ENCODE data around the gene CCRL2.
A peak's percentile ranks its signal among the peaks of the same experiment; 100 is the strongest.
"Not testable (repeated sequence)": the region's sequence is repeated elsewhere in the genome, so short reads cannot be mapped to it uniquely, and the experiment has no call there.

CCRL2 gene

DNA sequence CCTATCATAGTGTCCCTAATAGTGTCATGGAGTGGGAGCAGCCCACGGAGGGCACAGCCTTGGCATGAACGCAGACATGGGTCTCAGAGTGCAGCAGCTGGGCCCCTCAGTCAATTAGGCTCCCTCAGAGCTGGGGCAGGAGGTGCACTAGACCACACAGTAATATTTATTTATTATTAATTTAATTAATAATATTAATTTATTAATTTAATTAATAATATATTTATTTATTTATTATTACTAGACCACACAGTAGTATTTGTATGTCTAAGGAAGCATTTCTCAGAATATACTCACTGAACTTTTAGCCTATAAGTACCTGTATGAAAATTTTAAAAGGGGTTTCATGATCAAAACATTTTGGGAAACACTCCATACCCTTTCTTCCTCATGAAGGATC, 5.5 kb upstream of the CCRL2 start:
- no peak for DNase-seq

- DNase-seq: not testable (repeated sequence)
Measured at GRCh38 chr3:46402902-46403301, 4.2 kb upstream of the CCRL2 start.

GRCh38 chr3:46405301-46406019, 1.6 kb upstream of the CCRL2 start:
- peak in 1 of 58 donors; percentile 3 for DNase-seq

DNA sequence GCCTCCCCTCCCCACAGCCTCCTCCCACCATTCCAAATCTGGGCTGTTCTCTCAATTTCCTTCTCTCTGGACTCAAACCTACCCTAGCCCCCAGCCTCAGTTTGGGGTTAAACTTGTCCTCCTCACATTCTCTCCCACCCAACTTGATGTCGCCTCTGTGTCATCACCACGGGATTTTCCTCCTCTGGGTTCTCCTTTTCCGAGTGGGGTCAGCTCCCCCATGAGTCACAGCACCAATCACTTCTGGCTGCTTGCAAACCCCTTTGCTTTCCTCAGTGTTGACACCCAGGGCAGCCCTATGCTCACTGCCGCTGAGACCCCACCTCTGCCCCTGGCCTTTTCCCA, 644 bp upstream of the CCRL2 start:
- no peak for DNase-seq

DNA sequence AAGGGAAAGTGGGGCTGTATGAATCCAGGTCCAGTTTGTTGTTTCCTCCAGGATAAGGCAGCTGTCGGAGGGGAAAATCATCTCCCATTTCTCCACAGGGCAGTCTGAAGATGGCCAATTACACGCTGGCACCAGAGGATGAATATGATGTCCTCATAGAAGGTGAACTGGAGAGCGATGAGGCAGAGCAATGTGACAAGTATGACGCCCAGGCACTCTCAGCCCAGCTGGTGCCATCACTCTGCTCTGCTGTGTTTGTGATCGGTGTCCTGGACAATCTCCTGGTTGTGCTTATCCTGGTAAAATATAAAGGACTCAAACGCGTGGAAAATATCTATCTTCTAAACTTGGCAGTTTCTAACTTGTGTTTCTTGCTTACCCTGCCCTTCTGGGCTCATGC, 911 bp downstream of the CCRL2 start:
- DNase-seq: peak in 4 of 58 donors; percentile 17 to 60 (median 32)

DNA sequence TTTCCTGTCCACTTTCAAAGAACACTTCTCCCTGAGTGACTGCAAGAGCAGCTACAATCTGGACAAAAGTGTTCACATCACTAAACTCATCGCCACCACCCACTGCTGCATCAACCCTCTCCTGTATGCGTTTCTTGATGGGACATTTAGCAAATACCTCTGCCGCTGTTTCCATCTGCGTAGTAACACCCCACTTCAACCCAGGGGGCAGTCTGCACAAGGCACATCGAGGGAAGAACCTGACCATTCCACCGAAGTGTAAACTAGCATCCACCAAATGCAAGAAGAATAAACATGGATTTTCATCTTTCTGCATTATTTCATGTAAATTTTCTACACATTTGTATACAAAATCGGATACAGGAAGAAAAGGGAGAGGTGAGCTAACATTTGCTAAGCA, 1.8 kb downstream of the CCRL2 start:
- no peak for DNase-seq

GRCh38 chr3:46409739-46410489, 2.9 kb downstream of the CCRL2 start:
- peak in 28 of 58 donors; percentile 6 to 63 (median 21) for DNase-seq

GRCh38 chr3:46410669-46411068, 3.6 kb downstream of the CCRL2 start:
- no peak for DNase-seq

GRCh38 chr3:46411271-46411670, 4.2 kb downstream of the CCRL2 start:
- DNase-seq: no peak

- no peak for DNase-seq
Measured at GRCh38 chr3:46412786-46413298, 5.8 kb downstream of the CCRL2 start.

GRCh38 chr3:46413951-46414350, 6.9 kb downstream of the CCRL2 start:
- DNase-seq: no peak

DNA sequence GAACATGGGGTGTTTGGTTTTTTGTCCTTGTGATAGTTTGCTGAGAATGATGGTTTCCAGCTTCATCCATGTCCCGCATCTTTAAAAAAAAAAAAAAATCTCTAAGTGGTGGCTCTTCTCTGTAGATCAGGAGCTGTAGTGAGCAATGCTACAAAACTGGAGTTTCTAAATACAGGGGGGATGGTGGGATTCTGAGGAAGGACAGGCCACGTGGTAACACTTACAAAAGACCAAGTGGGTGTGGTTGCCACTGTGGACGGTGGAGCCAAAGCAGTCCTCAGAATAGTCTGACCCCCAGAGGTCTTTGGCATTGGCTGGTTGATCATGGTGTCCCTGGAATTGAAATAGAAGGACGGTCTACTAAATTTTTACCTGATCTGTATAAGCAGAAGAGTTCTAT, 7.7 kb downstream of the CCRL2 start:
- no peak for DNase-seq

DNA sequence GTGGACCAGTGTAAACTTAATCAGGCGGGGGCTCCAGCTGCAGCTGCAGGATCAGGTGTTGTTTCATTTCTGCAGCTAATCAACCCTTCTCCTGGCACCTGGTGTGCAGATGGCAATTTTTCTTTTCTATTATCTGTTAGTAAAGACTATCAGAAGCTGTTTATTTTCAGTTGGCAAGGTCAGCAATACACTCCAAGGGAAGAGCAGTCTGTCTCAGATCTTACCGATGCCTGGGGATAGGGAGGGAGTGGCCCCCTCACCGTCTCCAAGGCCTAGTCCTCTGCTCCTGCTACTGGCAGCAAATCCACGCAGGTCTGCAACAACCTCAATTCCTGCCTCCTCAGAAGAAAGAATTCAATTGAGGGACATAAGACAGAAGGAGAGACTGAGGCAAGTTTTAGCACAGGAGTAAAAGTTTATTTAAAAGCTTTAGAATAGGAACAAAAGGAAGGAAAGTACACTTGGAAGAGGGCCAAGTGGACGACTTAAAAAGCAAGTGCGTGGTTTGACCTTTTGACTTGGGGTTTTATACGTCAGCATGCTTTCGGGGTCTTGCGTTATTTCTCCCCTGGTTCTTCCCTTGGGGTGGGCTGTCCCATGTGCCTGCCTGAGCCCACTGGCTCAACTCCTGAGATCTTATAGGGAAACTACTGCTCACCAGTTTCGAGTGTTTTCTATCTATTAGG, 9.2 kb downstream of the CCRL2 start:
- no peak for DNase-seq

GRCh38 chr3:46416811-46417510, 9.9 kb downstream of the CCRL2 start:
- DNase-seq: no peak

- no peak for DNase-seq
Measured at GRCh38 chr3:46417841-46418611, 11.0 kb downstream of the CCRL2 start.

GRCh38 chr3:46419816-46420215, 12.8 kb downstream of the CCRL2 start:
- no peak for DNase-seq

DNA sequence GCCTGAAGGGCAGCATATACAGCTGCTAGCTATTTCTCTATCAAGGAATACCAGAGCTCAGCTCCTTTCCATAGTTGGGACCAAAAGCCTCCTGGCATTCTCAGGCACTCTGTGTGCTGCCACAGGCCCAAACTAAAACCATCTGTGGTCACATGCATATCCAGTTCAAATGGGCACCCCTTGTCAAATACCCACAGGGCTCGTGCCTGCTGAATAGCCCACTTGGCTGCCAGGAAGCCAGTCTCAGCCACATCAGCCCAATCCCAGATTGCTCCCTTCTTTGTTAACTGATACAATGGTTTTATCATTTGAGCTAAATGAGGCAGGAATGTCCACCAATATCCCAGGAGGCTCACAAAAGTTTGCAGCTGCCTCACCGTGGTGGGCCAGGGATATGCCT, 13.9 kb downstream of the CCRL2 start:
- no peak for DNase-seq

DNA sequence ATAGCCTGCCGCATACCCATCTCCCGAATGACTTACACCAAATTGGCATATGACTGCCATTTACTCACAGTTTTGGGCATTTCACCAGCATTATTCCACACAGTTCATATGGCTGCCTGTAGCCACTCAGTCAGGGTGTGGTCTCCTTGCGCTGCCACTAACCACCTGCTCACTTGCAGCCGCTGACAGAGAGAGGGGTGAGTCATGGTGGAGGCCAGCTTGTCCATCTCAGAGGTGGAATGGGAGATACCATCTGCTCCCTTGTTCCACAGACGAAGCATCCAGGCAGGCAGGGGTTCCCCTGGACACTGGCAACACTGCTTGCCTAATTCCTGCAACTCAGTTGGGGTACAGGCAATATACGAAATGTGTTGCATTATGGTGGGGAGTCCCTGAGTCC, 15.6 kb downstream of the CCRL2 start:
- DNase-seq: peak in 5 of 58 donors; percentile 5 to 29 (median 13)

GRCh38 chr3:46423588-46423987, 16.5 kb downstream of the CCRL2 start:
- DNase-seq: peak in 5 of 58 donors; percentile 12 to 36 (median 17)

GRCh38 chr3:46426476-46426875, 19.4 kb downstream of the CCRL2 start:
- DNase-seq: not testable (repeated sequence)

- not testable (repeated sequence) for DNase-seq
Measured at GRCh38 chr3:46427404-46427803, 20.3 kb downstream of the CCRL2 start.
